HFFc6 (cell line): ENCODE measurements around the gene SERPINB6. TPM values are rescaled to one million over a fixed set of nuclear protein-coding genes. Genes with fewer than 3 reads are reported as not detected.
"Not testable (repeated sequence)": the region's sequence is repeated elsewhere in the genome, so short reads cannot be mapped to it uniquely, and the experiment has no call there.

Experiments
- DNase-seq: peaks from one replicate; pipeline ENCODE4 v3.0.0-alpha.2; 2018
- H3K27ac Mint-ChIP-seq: 2 replicates; pipeline ENCODE4 v1.8.0; 2020; ENCODE audit warnings: mild to moderate bottlenecking, mixed read lengths
- H3K27me3 Mint-ChIP-seq: 2 replicates; pipeline ENCODE4 v1.8.0; 2021; ENCODE audit warnings: mild to moderate bottlenecking, moderate library complexity, mixed read lengths; ENCODE audit not compliant: insufficient read depth
- H3K36me3 Mint-ChIP-seq: 2 replicates; pipeline ENCODE4 v1.8.0; 2021; ENCODE audit warnings: low read depth, mixed read lengths
- H3K4me1 Mint-ChIP-seq: 2 replicates; pipeline ENCODE4 v1.8.0; 2020; ENCODE audit warnings: low read depth, mixed read lengths
- H3K4me3 Mint-ChIP-seq: 2 replicates; pipeline ENCODE4 v1.8.0; 2020; ENCODE audit warnings: mild to moderate bottlenecking, moderate library complexity, mixed read lengths
- H3K9me3 Mint-ChIP-seq: 2 replicates; pipeline ENCODE4 v1.8.0; 2020; ENCODE audit warnings: mild to moderate bottlenecking, mixed read lengths
- total RNA-seq, 6 experiments: library from RNA; stranded (reverse); fragmentation: NEBNext Ultra II Directional; extraction: Animal tissue kit (Norgen Biotek cat#: 25700); gene quantifications; 2 replicates in 1 of 6; 3 replicates in 5 of 6; pipeline ENCODE4 v1.2.3, GENCODE V29; 2021
- TF ChIP-seq, protein P1 (sequence below): fragments of 200-600 bp; sonication (generic); IDR thresholded peaks from 2 replicates; pipeline ENCODE4 v1.5.0; 2021; ENCODE audit warnings: antibody characterized with exemption, mild to moderate bottlenecking

SERPINB6 gene
- total RNA-seq, 6 experiments from 2014 or later, result 109 to 142 (median 134) TPM

DNA sequence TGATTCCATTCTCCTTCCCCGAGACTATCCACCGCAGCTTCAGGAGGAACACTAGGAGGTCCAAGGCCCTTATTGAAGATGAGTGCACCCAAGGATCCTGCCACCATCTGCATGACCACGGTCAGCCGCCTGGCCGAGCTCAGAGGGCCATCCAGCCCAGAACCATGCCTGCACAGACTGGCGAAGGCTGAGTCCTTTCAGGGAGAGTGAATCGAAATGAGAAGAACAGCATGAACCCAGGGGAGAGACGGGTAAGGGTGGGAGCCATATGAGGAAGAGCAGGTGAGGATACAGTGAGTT lies 26.3 kb downstream of the SERPINB6 start:
- Mint-ChIP-seq H3K4me3 (no peak overlapping the region), H3K27me3 (no peaks in the 10 kb centered on the region; the same call in 1 of the 2 replicates), H3K4me1 (no peaks in the 10 kb centered on the region), H3K36me3 (peaks cover 13% of the 10 kb centered on the region), H3K9me3 (no peaks in the 10 kb centered on the region), H3K27ac (no peak overlapping the region)
- TF ChIP-seq, protein P1, sequence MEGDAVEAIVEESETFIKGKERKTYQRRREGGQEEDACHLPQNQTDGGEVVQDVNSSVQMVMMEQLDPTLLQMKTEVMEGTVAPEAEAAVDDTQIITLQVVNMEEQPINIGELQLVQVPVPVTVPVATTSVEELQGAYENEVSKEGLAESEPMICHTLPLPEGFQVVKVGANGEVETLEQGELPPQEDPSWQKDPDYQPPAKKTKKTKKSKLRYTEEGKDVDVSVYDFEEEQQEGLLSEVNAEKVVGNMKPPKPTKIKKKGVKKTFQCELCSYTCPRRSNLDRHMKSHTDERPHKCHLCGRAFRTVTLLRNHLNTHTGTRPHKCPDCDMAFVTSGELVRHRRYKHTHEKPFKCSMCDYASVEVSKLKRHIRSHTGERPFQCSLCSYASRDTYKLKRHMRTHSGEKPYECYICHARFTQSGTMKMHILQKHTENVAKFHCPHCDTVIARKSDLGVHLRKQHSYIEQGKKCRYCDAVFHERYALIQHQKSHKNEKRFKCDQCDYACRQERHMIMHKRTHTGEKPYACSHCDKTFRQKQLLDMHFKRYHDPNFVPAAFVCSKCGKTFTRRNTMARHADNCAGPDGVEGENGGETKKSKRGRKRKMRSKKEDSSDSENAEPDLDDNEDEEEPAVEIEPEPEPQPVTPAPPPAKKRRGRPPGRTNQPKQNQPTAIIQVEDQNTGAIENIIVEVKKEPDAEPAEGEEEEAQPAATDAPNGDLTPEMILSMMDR, result no peak
- DNase-seq, result no peak

- TF ChIP-seq, protein P1, result no peak
- DNase-seq, result no peak
- Mint-ChIP-seq H3K4me1 (no peaks in the 10 kb centered on the region), H3K27ac (no peak overlapping the region), H3K36me3 (peaks cover 13% of the 10 kb centered on the region), H3K9me3 (no peaks in the 10 kb centered on the region), H3K4me3 (no peak overlapping the region), H3K27me3 (no peaks in the 10 kb centered on the region; the same call in 1 of the 2 replicates)
These were observed 26.8 kb downstream of the SERPINB6 start for GRCh38 chr6:2944405-2945152.

DNA sequence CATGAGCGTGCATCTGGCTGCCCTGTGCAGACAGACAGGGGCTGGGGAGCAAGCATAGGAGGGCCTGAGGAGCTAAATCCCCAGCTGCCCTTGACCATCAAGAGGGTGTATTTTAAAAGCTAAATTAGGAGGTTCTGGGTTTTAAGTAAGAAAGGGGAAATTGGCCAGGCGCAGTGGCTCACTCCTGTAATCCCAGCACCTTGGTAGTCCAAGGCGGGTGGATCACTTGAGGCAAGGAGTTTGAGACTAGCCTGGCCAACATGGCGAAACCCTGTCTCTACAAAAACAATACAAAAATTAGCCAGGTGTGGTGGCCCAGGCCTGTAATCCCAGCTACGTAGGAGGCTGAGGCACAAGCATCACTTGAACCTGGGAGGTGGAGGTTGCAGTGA lies 27.8 kb downstream of the SERPINB6 start:
- TF ChIP-seq, protein P1, result no peak
- no peak overlapping the region for H3K4me3 Mint-ChIP-seq
- H3K27ac Mint-ChIP-seq, result no peak overlapping the region
- no peaks in the 10 kb centered on the region; the same call in 1 of the 2 replicates for H3K27me3 Mint-ChIP-seq
- no peaks in the 10 kb centered on the region for H3K4me1 Mint-ChIP-seq
- H3K36me3 Mint-ChIP-seq, result peaks cover 13% of the 10 kb centered on the region
- no peaks in the 10 kb centered on the region for H3K9me3 Mint-ChIP-seq
- no peak for DNase-seq

DNA sequence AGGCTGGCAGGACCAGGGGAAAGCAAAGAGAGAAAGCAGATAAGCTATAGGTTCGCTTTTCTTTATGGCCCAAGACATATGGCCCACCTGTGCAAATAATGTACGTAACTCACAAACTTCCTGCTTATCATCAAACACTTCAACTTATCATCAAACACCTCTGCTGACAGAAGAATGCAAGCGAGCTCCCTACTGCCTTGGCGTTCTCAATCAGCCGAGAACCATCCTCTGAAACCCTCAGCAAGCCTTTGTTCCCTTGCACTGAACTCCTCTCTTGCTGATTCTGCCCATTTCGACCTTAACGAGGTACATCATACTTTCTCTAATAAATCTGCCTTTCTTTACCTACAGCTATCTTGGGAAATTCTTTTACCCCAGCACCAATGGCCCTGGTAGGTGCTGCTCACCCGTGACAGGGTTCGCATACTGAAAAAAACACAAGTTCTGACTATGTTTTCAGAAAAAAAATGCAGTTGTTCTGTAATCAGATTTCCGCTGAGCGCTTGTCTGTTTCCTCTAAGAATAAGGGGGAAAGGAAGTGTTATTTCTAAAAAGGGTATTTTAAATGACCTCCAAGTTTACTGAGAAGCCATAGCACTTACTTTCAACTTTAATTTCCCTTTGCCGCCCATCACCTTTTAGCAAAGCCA lies 28.3 kb downstream of the SERPINB6 start:
- DNase-seq, result no peak
- H3K4me1 Mint-ChIP-seq, result no peaks in the 10 kb centered on the region
- H3K36me3 Mint-ChIP-seq, result peaks cover 10% of the 10 kb centered on the region
- H3K9me3 Mint-ChIP-seq, result no peaks in the 10 kb centered on the region
- TF ChIP-seq, protein P1, result no peak
- peaks cover 1% of the 10 kb centered on the region; the same call in 1 of the 2 replicates for H3K27me3 Mint-ChIP-seq
- no peak overlapping the region for H3K4me3 Mint-ChIP-seq
- no peak overlapping the region for H3K27ac Mint-ChIP-seq

DNA sequence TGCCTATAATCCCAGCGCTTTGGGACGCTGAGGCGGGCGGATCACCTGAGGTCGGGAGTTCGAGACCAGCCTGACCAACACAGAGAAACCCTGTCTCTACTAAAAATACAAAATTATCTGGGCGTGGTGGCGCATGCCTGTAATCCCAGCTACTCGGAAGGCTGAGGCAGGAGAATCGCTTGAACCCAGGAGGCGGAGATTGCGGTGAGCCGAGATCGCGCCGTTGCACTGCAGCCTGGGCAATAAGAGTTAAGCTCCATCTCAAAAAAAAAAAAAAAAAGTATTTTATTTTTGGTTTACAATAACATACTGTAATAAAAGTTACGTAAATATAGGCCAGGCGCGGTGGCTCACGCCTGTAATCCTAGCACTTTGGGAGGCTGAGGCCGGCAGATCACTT lies 29.3 kb downstream of the SERPINB6 start:
- not testable (repeated sequence) for H3K4me1 Mint-ChIP-seq, DNase-seq, H3K36me3 Mint-ChIP-seq, H3K4me3 Mint-ChIP-seq, H3K27me3 Mint-ChIP-seq, H3K9me3 Mint-ChIP-seq, H3K27ac Mint-ChIP-seq

DNA sequence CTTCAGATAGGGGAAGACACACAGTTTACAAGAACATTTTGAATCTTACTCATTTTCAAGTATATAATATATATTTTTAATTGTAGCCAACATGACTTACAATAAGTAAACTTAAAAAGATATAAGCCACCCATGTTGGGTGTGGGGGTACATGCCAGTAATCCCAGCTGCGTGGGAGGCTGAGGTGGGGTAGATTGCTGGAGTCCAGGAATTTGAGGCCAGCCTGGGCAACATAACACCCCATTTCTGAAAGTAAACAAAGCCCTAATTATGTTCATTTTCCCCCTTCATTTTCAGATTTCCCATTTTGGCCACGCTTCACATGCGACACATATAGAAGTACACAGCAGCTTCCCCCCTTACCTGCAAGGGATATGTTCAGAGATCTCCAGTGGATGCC lies 30.5 kb downstream of the SERPINB6 start:
- Mint-ChIP-seq H3K27ac (no peak overlapping the region), H3K4me1 (no peaks in the 10 kb centered on the region; the same call in 1 of the 2 replicates)

More for the DNA sequence above, 30.5 kb downstream of the SERPINB6 start:
- DNase-seq, result no peak
- peaks cover 9% of the 10 kb centered on the region; the same call in 1 of the 2 replicates for H3K36me3 Mint-ChIP-seq
- peaks cover 11% of the 10 kb centered on the region for H3K9me3 Mint-ChIP-seq
- H3K4me3 Mint-ChIP-seq, result no peak overlapping the region
- TF ChIP-seq, protein P1, result no peak
- peaks cover 2% of the 10 kb centered on the region; the same call in 1 of the 2 replicates for H3K27me3 Mint-ChIP-seq
